Progenitor cell of endocrine pancreas (in vitro differentiated cells): ENCODE results near the gene OR6M1. TPM values are rescaled to one million over a fixed set of nuclear protein-coding genes. Genes with fewer than 3 reads are reported as not detected.

Source experiments
- DNase-seq: peaks from one replicate; pipeline ENCODE4 v3.0.0; 2021; ENCODE audit warnings: low spot score; ENCODE audit not compliant: unreplicated experiment
- H3K27ac Mint-ChIP-seq: 2 replicates; pipeline ENCODE4 v1.8.0; 2021; ENCODE audit warnings: mild to moderate bottlenecking, moderate library complexity, mixed read lengths
- H3K27me3 Mint-ChIP-seq: 2 replicates; pipeline ENCODE4 v1.8.0; 2021; ENCODE audit warnings: mixed read lengths
- H3K36me3 Mint-ChIP-seq: 2 replicates; pipeline ENCODE4 v1.8.0; 2022; ENCODE audit warnings: mixed read lengths; ENCODE audit not compliant: insufficient read depth
- H3K4me1 Mint-ChIP-seq: 2 replicates; pipeline ENCODE4 v1.8.0; 2021; ENCODE audit warnings: low read depth, mixed read lengths
- H3K4me3 Mint-ChIP-seq: 2 replicates; pipeline ENCODE4 v1.8.0; 2021; ENCODE audit warnings: low read depth, mild to moderate bottlenecking, moderate library complexity, mixed read lengths
- H3K9me3 Mint-ChIP-seq: 2 replicates; pipeline ENCODE4 v1.8.0; 2021; ENCODE audit warnings: low read depth, mixed read lengths
- CTCF ChIP-seq: fragments of 200-600 bp; sonication (generic); IDR thresholded peaks from one replicate; pipeline ENCODE4 v1.5.0; 2021; ENCODE audit warnings: antibody characterized with exemption, mild to moderate bottlenecking; ENCODE audit not compliant: unreplicated experiment
- total RNA-seq: library from RNA; stranded (reverse); gene quantifications from 2 replicates; pipeline ENCODE4 v1.2.1, GENCODE V29; 2021

OR6M1 gene
- total RNA-seq, 1 donor from 2014 or later = not detected

DNA sequence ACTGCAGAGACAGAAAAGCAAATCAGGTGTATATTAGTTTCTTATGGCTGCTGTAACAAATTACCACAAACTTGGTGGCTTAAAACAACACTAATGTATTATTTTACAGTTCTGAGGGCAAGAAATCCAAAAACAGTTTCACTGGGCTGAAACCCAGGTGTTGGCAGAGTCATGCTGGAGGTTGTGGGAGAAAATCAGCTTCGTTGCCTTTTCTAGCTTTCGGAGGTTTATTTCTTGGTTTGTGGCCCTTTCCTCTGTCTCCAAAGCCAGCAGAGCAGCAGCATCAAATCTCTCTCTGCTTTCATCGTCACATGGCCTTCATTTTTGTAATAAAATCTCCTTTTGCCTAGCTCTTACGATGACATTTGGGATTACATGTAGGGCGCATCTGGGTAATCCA, 33.0 kb upstream of the OR6M1 start:
- DNase-seq = no peak
- Mint-ChIP-seq H3K4me3 (no peak overlapping the region), H3K27me3 (no peaks in the 10 kb centered on the region), H3K27ac (no peak overlapping the region), H3K36me3 (no peaks in the 10 kb centered on the region), H3K4me1 (peaks cover 10% of the 10 kb centered on the region), H3K9me3 (peaks cover 3% of the 10 kb centered on the region)
- no peak for TF ChIP-seq CTCF

DNA sequence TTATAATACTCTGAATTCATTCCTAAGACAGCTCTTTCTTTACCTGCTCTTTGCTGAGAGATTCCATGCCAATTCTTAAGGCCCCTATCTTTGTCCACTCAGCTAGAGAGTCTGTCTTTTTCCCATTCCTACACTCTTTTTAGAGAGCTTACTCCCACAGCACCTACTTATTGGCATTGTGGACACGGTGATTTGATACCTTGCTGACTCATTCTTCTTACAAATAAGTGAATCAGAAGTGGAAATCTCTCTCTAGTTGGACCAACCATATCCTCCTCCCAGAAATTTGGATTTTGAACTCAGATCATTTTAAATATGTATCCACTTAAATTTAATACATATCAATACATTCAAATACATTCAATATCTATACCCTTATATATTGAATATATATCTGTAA, 32.5 kb upstream of the OR6M1 start:
- Mint-ChIP-seq H3K27me3 (no peaks in the 10 kb centered on the region), H3K9me3 (peaks cover 3% of the 10 kb centered on the region), H3K4me3 (no peak overlapping the region), H3K36me3 (no peaks in the 10 kb centered on the region), H3K27ac (peak overlapping the region; percentile 70), H3K4me1 (peaks cover 8% of the 10 kb centered on the region)
- no peak for TF ChIP-seq CTCF
- DNase-seq = no peak

DNA sequence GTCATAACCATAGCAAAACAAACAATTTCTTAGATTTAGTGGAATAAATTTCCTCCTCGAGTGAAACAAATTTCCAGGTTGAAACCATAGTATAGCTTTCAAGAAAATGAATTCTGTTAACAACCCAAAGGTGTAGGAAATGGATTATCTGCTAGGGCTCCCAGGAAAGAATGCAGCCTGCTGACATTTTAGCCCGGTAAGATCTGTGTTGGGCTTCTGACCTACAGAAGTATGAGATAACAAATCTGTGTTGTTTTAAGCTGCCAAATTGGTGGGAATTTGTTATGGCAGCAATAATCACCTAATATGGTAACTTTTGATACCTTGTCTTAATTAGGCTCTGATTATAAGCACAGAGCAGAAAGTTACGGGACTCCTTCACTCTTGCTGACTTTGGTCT, 32.0 kb upstream of the OR6M1 start:
- no peak for TF ChIP-seq CTCF
- H3K36me3 Mint-ChIP-seq = no peaks in the 10 kb centered on the region
- peaks cover 3% of the 10 kb centered on the region for H3K9me3 Mint-ChIP-seq
- H3K27ac Mint-ChIP-seq = no peak overlapping the region
- H3K4me3 Mint-ChIP-seq = no peak overlapping the region
- no peaks in the 10 kb centered on the region for H3K27me3 Mint-ChIP-seq
- no peak for DNase-seq
- H3K4me1 Mint-ChIP-seq = peaks cover 8% of the 10 kb centered on the region

DNA sequence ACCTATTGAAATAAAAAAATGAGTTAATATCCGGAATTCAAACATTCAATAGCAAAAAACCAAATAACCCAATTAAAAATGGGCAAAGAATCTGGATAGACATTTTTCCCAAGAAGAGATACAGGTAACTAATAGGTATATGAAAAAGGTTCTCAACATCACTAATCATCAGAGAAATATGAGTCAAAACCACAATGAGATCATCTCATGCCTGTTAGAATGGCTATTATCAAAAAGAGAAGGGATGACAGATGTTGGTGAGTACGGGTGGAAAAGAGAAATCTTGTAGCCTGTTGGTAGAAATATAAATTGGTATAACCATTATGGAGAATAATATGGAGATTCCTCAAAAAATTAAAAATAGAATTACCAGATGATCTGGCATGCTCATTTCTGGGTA, 26.9 kb upstream of the OR6M1 start:
- no peak for TF ChIP-seq CTCF
- Mint-ChIP-seq H3K4me3 (no peak overlapping the region), H3K27ac (no peak overlapping the region), H3K9me3 (peaks cover 20% of the 10 kb centered on the region), H3K4me1 (peaks cover 2% of the 10 kb centered on the region), H3K36me3 (peaks cover 5% of the 10 kb centered on the region), H3K27me3 (no peaks in the 10 kb centered on the region)
- no peak for DNase-seq

- no peak overlapping the region for H3K4me3 Mint-ChIP-seq
- no peaks in the 10 kb centered on the region for H3K27me3 Mint-ChIP-seq
- peaks cover 27% of the 10 kb centered on the region for H3K9me3 Mint-ChIP-seq
- TF ChIP-seq CTCF = no peak
- no peak for DNase-seq
- H3K4me1 Mint-ChIP-seq = no peaks in the 10 kb centered on the region
- peaks cover 6% of the 10 kb centered on the region for H3K36me3 Mint-ChIP-seq
- no peak overlapping the region for H3K27ac Mint-ChIP-seq
Observed at GRCh38 chr11:123829745-123830144, 23.6 kb upstream of the OR6M1 start.
